Activated CD8-positive, alpha-beta memory T cell treated with anti-CD3 and anti-CD28 coated beads for 24 hours (primary cell): Measurements from ENCODE around the gene PCBP2.

Source experiments
- DNase-seq: peaks from one replicate; pipeline ENCODE4 v3.0.0-alpha.2; 2020

The PCBP2 gene

GRCh38 chr12:53495903-53496751, 44.2 kb downstream of the PCBP2 start:
- DNase-seq: no peak

- no peak for DNase-seq
Measured at GRCh38 chr12:53496752-53497032, 44.8 kb downstream of the PCBP2 start.

- no peak for DNase-seq
Measured at GRCh38 chr12:53497461-53497860, 45.6 kb downstream of the PCBP2 start.

GRCh38 chr12:53498235-53498630, 46.3 kb downstream of the PCBP2 start:
- no peak for DNase-seq

GRCh38 chr12:53499266-53500141, 47.6 kb downstream of the PCBP2 start, which contains the start of gene MAP3K12:
TSS of gene MAP3K12 (minus strand) at chr12:53499458. CDS start at chr12:53487391, 12,067 bp downstream.
- peak; percentile 90 for DNase-seq

GRCh38 chr12:53500142-53500775, 48.4 kb downstream of the PCBP2 start:
- no peak for DNase-seq

GRCh38 chr12:53500776-53501614, 49.1 kb downstream of the PCBP2 start, which contains the start of gene TARBP2:
TSS of gene TARBP2 (plus strand) at chr12:53501283. CDS start at chr12:53501409, 126 bp downstream.
- DNase-seq: peak; percentile 99

GRCh38 chr12:53501615-53502181, 49.8 kb downstream of the PCBP2 start:
- DNase-seq: no peak

- DNase-seq: no peak
Measured at GRCh38 chr12:53502331-53502730, 50.4 kb downstream of the PCBP2 start.

- no peak for DNase-seq
Measured at GRCh38 chr12:53502983-53503728, 51.3 kb downstream of the PCBP2 start.

- no peak for DNase-seq
Measured at GRCh38 chr12:53504004-53504920, 52.4 kb downstream of the PCBP2 start.

- DNase-seq: no peak
Measured at GRCh38 chr12:53505086-53505485, 53.2 kb downstream of the PCBP2 start.

- no peak for DNase-seq
Measured at GRCh38 chr12:53505555-53506449, 53.9 kb downstream of the PCBP2 start.

GRCh38 chr12:53506450-53506785, 54.5 kb downstream of the PCBP2 start:
- DNase-seq: no peak

GRCh38 chr12:53506881-53507602, 55.1 kb downstream of the PCBP2 start, which contains the start of gene NPFF:
TSS of gene NPFF (minus strand) at chr12:53507484. CDS start at chr12:53507474, 10 bp downstream.
- DNase-seq: no peak

- DNase-seq: no peak
Measured at GRCh38 chr12:53507603-53507885, 55.6 kb downstream of the PCBP2 start.

- DNase-seq: peak; percentile 95
Measured at GRCh38 chr12:53508534-53509170, 56.8 kb downstream of the PCBP2 start.

GRCh38 chr12:53510181-53510812, 58.4 kb downstream of the PCBP2 start:
- DNase-seq: no peak
